ENCODE data around the gene LYRM4.

DNA sequence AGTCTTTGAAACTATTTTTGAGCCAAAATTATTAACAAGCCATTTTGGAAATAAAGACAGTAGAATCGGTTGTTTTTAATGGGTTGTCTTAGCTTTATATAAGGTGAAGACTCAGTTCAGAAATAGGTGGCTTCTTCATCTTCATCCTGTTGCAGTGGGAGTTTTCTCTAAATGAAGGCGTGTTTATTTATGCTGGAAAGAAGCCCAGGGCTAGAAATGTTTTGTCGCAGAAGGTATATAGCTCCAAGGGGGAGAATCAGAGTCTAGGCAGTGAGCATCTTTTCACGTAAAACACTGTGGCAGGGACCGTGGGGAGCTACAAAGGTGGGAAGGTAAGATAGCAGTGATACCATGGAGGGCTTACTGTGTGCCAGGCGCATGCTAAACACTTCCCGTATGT lies 34.9 kb upstream of the LYRM4 start:
- TF ChIP-seq, protein P1, sequence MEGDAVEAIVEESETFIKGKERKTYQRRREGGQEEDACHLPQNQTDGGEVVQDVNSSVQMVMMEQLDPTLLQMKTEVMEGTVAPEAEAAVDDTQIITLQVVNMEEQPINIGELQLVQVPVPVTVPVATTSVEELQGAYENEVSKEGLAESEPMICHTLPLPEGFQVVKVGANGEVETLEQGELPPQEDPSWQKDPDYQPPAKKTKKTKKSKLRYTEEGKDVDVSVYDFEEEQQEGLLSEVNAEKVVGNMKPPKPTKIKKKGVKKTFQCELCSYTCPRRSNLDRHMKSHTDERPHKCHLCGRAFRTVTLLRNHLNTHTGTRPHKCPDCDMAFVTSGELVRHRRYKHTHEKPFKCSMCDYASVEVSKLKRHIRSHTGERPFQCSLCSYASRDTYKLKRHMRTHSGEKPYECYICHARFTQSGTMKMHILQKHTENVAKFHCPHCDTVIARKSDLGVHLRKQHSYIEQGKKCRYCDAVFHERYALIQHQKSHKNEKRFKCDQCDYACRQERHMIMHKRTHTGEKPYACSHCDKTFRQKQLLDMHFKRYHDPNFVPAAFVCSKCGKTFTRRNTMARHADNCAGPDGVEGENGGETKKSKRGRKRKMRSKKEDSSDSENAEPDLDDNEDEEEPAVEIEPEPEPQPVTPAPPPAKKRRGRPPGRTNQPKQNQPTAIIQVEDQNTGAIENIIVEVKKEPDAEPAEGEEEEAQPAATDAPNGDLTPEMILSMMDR (conservative IDR thresholded peaks at IDR 0.05 in 1 of 2, IDR thresholded peaks at IDR 0.05 in 1 of 2; ENCODE audit: low read depth in 1 of 2, low read length in 2 of 2), result no peak
- TF ChIP-seq EZH2 (IDR thresholded peaks at IDR 0.05; ENCODE audit: low read length, missing control alignments), result no peak
